ENCODE data around the gene RNF213. TPM values are rescaled to one million over a fixed set of nuclear protein-coding genes. Genes with fewer than 3 reads are reported as not detected.
"Not testable (repeated sequence)": the region's sequence is repeated elsewhere in the genome, so short reads cannot be mapped to it uniquely, and the experiment has no call there.

Gene RNF213
- total RNA-seq, 3 donors from 2014 or later = 205 to 289 (median 262) TPM

DNA sequence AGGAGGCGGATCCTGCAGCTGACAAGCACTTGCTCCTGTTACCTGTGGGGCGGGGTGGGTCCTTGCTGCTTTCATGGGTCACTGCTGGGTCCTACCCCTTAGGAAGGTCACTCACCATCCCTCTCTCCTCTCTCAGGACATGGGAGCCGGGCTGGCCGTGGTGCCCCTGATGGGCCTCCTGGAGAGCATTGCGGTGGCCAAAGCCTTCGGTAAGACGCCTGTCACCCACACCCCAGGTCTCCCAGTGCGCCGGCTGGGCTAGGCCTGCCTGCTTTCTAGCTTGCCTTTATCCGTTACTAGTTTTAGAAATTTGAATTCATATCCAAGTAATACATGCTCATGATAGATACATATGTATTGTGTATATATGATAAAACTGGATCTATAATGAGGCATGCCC is 23.3 kb upstream of the RNF213 start:
- H3K4me3 Mint-ChIP-seq = no peak overlapping the region
- H3K9me3 Mint-ChIP-seq = peaks cover 4% of the 10 kb centered on the region
- peaks cover 33% of the 10 kb centered on the region for H3K36me3 Mint-ChIP-seq (ENCODE audit: insufficient read depth)
- H3K4me1 Mint-ChIP-seq (ENCODE audit: low read depth) = no peaks in the 10 kb centered on the region
- no peak for DNase-seq
- H3K27me3 Mint-ChIP-seq (ENCODE audit: low read depth) = no peaks in the 10 kb centered on the region
- no peak for ATAC-seq

DNA sequence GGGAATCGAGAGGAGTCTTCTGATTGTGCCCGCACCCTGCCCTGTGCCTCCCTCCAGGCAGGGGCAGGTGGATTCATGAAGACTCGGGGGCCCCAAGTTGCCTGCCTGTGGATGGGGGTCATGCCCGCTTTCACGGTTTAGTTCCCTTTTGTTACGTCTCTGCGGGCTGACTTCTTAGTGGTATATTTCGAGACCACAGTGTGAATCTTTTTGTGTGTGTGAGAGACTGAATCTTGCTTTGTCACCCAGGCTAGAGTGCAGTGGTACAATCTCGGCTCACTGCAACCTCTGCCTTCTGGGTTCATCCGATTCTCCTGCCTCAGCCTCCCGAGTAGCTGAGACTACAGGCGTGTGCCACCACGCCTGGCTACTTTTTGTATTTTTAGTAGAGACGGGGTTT is 18.1 kb upstream of the RNF213 start:
- Mint-ChIP-seq H3K4me1 (ENCODE audit: low read depth) (no peaks in the 10 kb centered on the region), H3K9me3 (no peaks in the 10 kb centered on the region), H3K27me3 (ENCODE audit: low read depth) (no peaks in the 10 kb centered on the region), H3K36me3 (ENCODE audit: insufficient read depth) (peaks cover 13% of the 10 kb centered on the region), H3K4me3 (no peak overlapping the region)
- ATAC-seq = no peak
- no peak for DNase-seq

DNA sequence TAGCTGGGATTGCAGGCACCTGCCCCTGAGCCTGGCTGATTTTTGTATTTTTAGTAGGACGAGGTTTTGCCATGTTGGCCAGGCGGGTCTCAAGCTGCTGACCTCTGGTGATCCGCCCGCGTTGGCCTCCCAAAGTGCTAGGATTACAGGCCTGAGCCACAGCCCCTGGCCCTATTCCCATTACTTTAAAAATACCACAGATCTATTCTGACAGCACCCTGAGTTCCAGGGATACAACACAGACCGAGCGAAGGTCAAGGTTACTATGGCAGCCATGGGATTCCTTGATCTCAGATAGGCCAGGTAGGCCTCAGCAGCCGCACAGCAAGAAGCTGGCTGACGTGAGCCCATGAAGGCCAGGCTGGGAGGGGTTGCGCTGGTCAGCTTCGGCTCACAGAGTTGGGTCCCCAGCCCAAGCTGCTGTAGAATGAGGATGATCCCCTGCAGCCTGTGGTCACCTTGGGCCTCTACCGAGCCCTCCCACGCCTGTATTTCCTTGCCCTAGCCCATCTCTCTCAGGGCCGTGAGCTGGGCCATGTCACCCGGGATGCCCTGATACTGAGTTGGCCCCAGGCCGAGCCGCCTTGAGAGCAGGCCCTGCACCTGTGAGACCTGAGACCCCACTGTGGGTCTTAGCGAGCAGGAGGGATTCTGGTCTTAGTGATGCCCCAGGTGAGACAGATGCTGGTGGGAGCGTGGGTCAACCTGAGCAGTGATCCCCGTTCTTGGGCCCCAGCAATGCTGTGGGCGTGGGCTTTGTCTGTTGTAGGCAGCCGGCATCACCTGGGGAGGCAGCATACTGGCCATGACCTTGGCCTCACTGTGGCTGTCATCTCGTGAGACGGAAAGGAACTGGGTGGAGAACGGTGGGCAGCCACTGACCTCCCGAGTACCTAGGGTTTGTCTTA is 16.9 kb upstream of the RNF213 start:
- H3K4me3 Mint-ChIP-seq = no peak overlapping the region
- H3K9me3 Mint-ChIP-seq = no peaks in the 10 kb centered on the region
- DNase-seq (no peak), ATAC-seq (no peak)
- H3K4me1 Mint-ChIP-seq (ENCODE audit: low read depth) = no peaks in the 10 kb centered on the region
- H3K27me3 Mint-ChIP-seq (ENCODE audit: low read depth) = no peaks in the 10 kb centered on the region
- H3K36me3 Mint-ChIP-seq (ENCODE audit: insufficient read depth) = peaks cover 9% of the 10 kb centered on the region

DNA sequence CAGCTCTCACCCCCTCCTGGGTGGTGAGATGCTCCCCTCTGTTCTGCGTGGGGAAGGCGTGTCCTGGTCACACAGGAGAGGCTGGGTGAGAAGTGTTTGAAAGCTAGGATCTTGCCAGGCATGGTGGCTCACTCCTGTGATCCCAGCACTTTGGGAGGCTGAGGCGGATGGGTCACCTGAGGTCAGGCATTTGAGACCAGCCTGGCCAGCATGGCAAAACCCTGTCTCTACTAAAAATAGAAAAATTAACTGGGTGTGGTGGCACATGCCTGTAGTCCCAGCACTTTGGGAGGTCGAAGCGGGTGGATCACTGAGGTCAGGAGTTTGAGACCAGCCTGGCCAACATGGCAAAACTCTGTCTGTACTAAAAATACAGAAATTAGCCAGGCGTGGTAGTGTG is 16.2 kb upstream of the RNF213 start:
- not testable (repeated sequence) for ATAC-seq, H3K4me3 Mint-ChIP-seq

DNA sequence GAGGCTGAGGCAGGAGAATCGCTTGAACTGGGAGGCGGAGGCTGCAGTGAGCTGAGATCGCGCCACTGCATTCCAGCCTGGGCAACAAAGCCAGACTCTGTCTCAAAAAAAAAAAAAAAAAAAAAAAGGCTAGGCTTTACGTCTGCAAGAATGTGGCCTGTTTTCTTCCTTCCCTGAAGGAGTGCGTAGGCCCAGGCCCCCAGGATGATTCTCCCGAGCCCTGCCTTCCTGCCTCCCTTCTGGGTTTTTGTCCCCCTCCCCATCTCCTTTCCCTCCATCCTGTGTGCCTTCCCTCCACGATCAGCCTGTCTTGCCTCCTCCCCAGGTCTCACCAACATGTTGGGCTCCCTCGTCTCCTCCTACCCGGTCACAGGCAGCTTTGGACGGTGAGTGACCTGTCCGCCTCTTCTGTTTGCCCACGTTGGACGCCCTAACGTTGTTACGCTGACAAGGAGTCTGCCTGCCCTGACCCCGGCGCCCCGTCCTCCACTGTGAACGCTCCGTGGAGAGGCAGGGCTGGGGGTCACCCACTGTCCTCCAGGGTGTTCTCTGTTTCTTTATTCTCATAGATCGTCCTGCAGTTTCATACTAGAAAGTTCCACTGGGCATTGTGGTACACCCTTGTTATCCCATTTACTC is 15.7 kb upstream of the RNF213 start:
- Mint-ChIP-seq H3K9me3 (no peaks in the 10 kb centered on the region), H3K36me3 (ENCODE audit: insufficient read depth) (peaks cover 9% of the 10 kb centered on the region), H3K27me3 (ENCODE audit: low read depth) (no peaks in the 10 kb centered on the region), H3K4me1 (ENCODE audit: low read depth) (no peaks in the 10 kb centered on the region), H3K4me3 (no peak overlapping the region)
- DNase-seq = no peak
- no peak for ATAC-seq

More for the DNA sequence above, 16.2 kb upstream of the RNF213 start:
- H3K4me1 Mint-ChIP-seq (ENCODE audit: low read depth); H3K36me3 Mint-ChIP-seq (ENCODE audit: insufficient read depth); H3K27me3 Mint-ChIP-seq (ENCODE audit: low read depth); H3K9me3 Mint-ChIP-seq; DNase-seq: not testable (repeated sequence)

DNA sequence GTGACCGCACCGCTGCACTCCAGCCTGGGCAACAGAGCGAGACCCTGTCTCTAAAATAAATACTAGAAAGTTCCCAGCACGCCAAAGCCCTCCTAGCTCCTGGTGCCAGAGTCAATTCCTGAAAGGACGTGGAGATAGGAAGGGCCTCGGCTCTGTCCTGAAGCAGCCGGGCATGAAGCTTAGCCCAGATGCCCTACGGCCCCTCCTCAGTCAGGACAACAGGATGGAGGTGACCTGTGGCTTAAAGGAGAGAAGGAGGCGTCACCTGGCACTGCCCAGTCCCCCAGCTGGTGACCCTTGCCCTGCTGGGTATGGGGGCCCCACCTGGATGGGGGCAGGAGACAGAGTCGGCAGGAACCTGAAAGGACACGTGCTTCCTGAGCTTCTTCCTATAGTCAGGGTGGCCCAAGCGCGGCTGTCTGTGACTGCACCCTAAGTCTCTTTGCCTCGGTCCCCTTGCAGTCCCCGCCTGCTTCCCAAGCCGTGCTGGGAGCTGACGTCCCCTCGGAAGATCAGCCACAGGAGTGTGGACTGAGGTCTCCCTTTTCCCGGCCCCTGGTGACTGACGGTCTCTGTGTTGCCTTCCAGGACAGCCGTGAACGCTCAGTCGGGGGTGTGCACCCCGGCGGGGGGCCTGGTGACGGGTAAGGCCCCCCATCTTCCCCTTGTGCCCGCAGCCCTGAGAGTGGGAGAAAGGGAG is 14.9 kb upstream of the RNF213 start:
- ATAC-seq (no peak), DNase-seq (no peak)
- Mint-ChIP-seq H3K4me3 (no peak overlapping the region), H3K36me3 (ENCODE audit: insufficient read depth) (peaks cover 9% of the 10 kb centered on the region), H3K4me1 (ENCODE audit: low read depth) (no peaks in the 10 kb centered on the region), H3K27me3 (ENCODE audit: low read depth) (no peaks in the 10 kb centered on the region), H3K9me3 (no peaks in the 10 kb centered on the region)

DNA sequence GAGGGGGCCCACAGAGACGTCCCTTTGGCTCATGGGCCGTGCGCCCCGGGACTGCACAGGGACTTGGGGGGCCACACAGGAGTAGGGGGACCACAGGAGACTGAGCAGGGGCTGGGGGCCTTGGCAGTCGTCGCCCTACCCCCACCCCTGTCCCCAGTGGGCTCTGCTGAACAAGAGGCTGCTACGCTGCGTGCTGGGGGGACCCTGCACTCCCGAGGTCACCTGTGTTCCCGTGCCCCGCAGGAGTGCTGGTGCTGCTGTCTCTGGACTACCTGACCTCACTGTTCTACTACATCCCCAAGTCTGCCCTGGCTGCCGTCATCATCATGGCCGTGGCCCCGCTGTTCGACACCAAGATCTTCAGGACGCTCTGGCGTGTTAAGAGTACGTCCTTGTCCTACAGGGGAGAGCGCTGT is 14.4 kb upstream of the RNF213 start:
- DNase-seq (no peak), ATAC-seq (no peak)
- H3K4me1 Mint-ChIP-seq (ENCODE audit: low read depth) = no peaks in the 10 kb centered on the region
- no peak overlapping the region for H3K4me3 Mint-ChIP-seq
- peaks cover 11% of the 10 kb centered on the region for H3K36me3 Mint-ChIP-seq (ENCODE audit: insufficient read depth)
- H3K9me3 Mint-ChIP-seq = no peaks in the 10 kb centered on the region
- no peaks in the 10 kb centered on the region for H3K27me3 Mint-ChIP-seq (ENCODE audit: low read depth)

DNA sequence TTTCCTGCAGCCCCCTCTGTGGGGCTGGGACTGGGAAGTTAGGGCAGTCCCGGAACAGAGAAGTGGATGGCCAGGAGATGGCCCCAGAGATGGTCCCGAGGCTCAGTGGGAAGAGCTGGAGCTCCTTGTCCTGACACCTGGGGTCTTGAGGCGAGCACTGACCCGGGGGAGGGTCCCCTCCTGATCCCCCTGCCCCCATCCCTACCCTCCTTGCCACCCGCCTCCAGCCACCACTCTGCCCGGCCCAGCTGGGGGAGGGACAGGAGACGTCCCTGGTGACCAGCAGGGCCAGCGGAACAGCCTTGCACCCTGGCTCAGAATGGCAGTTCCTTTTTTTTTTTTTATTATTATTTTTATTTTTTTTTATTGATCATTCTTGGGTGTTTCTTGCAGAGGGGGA is 13.9 kb upstream of the RNF213 start:
- H3K27me3 Mint-ChIP-seq (ENCODE audit: low read depth) = no peaks in the 10 kb centered on the region
- no peaks in the 10 kb centered on the region for H3K9me3 Mint-ChIP-seq
- no peak overlapping the region for H3K4me3 Mint-ChIP-seq
- ATAC-seq (no peak), DNase-seq (no peak)
- H3K4me1 Mint-ChIP-seq (ENCODE audit: low read depth) = no peaks in the 10 kb centered on the region
- H3K36me3 Mint-ChIP-seq (ENCODE audit: insufficient read depth) = peaks cover 8% of the 10 kb centered on the region

DNA sequence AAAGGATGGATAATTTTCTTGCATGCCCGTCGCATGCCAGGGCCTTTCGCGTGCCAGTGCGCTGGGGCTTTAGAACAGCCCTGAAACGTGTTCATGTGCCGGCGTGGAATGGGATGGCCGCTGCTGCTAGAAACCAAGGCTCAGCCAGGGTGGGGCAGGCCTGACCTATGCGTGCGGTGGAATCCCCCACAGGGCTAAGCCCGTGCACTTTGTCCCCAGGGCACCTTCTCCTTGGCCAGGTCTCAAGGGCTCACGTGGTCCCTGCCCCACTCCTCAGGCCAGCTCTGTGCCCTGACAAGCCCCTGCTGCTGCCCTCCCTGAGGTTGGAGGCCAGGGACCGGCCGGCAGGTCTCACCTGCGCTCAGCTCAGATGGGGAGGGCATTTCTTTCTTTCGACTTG is 13.1 kb upstream of the RNF213 start:
- no peak for ATAC-seq

DNA sequence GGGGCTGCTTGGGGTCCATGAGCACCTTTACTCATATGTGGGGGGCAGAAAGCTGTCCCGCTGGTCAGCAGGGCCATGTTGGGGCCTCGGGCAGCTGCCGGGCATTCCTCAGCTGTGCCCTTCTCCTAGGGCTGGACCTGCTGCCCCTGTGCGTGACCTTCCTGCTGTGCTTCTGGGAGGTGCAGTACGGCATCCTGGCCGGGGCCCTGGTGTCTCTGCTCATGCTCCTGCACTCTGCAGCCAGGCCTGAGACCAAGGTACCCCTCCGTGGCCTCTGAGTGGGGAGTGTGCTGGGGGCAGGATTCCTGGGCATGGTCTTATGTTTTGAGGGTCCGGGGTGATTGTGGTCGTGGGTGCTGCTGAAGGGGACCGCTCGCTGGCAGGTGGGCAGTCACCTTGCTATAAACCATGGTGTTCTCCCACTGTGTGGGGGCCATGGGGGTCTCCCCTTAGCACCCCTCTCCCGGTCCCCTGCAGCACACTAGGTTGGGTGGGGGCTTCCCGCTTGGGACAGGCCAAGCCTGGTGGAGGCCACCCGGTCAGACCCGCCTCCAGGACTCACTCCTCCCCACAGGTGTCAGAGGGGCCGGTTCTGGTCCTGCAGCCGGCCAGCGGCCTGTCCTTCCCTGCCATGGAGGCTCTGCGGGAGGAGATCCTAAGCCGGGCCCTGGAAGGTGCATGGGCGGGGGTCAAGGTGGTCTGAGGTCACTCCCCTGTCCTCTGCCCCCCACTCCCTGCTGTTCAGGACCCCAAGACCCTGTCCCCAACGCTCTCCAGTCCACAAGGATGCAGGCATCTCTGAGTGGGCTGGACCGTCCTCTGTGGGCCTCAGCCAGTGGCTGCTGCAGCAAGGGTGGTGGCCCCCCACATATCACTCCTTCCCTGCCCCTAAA is 12.4 kb upstream of the RNF213 start:
- ATAC-seq (no peak), DNase-seq (no peak)
- Mint-ChIP-seq H3K27me3 (ENCODE audit: low read depth) (no peaks in the 10 kb centered on the region), H3K36me3 (ENCODE audit: insufficient read depth) (peaks cover 5% of the 10 kb centered on the region), H3K4me3 (no peak overlapping the region), H3K4me1 (ENCODE audit: low read depth) (peaks cover 9% of the 10 kb centered on the region), H3K9me3 (no peaks in the 10 kb centered on the region)

More for the DNA sequence above, 13.1 kb upstream of the RNF213 start:
- Mint-ChIP-seq H3K4me3 (no peak overlapping the region), H3K9me3 (no peaks in the 10 kb centered on the region), H3K36me3 (ENCODE audit: insufficient read depth) (peaks cover 8% of the 10 kb centered on the region), H3K27me3 (ENCODE audit: low read depth) (no peaks in the 10 kb centered on the region), H3K4me1 (ENCODE audit: low read depth) (peaks cover 2% of the 10 kb centered on the region)
- DNase-seq = no peak

DNA sequence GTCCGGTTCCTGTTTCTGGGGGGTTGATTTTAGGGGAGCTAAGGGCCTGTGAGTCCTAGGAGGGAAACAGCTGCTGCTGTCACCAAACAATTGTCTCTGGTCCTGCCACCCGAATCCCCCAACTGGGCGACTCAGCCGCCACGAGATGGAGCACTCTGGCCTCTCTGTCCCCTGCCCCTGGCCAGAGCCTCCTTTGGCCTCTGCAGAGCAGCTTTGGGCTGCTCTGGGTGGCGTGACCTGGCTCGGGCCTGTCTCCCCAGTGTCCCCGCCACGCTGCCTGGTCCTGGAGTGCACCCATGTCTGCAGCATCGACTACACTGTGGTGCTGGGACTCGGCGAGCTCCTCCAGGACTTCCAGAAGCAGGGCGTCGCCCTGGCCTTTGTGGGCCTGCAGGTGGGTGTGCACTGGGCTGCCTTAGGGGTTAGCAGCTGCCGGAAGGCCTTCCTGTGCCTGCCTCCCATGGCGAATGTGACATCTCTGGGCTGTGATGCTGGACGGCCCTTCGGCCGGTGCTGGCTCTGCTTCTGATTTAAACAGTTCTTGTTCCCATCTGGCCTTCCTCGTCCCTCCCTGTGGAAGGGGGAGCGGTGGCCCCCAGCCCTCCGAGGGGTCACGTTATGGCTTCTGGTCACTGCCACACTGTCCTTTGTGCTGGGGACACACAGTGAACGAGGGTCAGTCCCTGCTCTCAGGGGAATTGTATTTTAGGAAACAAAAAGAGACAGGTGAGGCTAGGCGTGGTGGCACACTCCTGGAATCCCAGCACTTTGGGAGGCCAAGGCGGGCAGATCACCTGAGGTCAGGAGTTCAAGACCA is 11.6 kb upstream of the RNF213 start:
- ATAC-seq = no peak
- peaks cover 5% of the 10 kb centered on the region for H3K36me3 Mint-ChIP-seq (ENCODE audit: insufficient read depth)
- no peak for DNase-seq
- no peaks in the 10 kb centered on the region for H3K9me3 Mint-ChIP-seq
- no peak overlapping the region for H3K4me3 Mint-ChIP-seq
- H3K4me1 Mint-ChIP-seq (ENCODE audit: low read depth) = peaks cover 17% of the 10 kb centered on the region
- no peaks in the 10 kb centered on the region for H3K27me3 Mint-ChIP-seq (ENCODE audit: low read depth)

DNA sequence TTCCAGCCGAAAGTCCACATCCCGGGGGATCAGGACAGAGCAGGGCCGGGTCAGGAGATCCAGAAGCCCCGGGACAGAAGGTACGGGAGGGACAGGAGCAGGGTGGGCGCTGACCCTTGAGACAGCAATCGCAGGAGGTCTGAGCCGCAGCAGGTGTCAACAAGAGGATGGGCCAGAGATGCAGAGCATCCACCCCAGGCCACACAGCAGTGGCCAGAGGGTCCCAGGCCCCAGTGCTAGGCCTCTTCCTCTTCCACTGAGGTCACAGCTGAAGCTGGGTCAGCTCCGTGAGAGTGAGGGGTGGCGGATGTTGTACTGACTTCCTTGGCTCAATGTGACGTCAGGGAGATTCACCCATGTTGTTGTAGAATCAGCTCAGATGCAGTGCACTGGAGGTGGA is 8.7 kb upstream of the RNF213 start:
- DNase-seq (no peak), ATAC-seq (no peak)
- Mint-ChIP-seq H3K9me3 (no peaks in the 10 kb centered on the region), H3K4me1 (ENCODE audit: low read depth) (peaks cover 40% of the 10 kb centered on the region), H3K36me3 (ENCODE audit: insufficient read depth) (peaks cover 2% of the 10 kb centered on the region), H3K4me3 (no peak overlapping the region), H3K27me3 (ENCODE audit: low read depth) (no peaks in the 10 kb centered on the region)

DNA sequence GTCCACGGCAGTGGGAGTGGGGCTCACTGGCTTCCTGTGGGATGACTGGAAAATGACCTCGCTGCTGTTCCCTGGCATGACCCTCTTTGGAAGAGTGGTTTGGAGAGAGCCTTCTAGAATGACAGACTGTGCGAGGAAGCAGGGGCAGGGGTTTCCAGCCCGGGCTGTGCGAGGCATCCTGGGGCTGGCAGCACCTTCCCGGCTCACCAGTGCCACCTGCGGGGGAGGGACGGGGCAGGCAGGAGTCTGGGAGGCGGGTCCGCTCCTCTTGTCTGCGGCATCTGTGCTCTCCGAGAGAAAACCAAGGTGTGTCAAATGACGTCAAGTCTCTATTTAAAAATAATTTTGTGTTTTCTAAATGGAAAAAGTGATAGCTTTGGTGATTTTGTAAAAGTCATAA is 7.8 kb upstream of the RNF213 start:
- Mint-ChIP-seq H3K9me3 (no peaks in the 10 kb centered on the region), H3K27me3 (ENCODE audit: low read depth) (no peaks in the 10 kb centered on the region), H3K4me1 (ENCODE audit: low read depth) (peaks cover 47% of the 10 kb centered on the region), H3K36me3 (ENCODE audit: insufficient read depth) (peaks cover 2% of the 10 kb centered on the region), H3K4me3 (no peak overlapping the region)
- ATAC-seq (peak; percentile 81 to 85), DNase-seq (peak; percentile 92)

Measured in activated T-cell treated with anti-CD3 and anti-CD28 coated beads, Interleukin-2, amount 50 U/mL, for 4 hours (primary cell).